Prostate gland (tissue), 2 donors: ENCODE data around the gene OR4D2. TPM values are rescaled to one million over a fixed set of nuclear protein-coding genes. Genes with fewer than 3 reads are reported as not detected.

Experiments used
- DNase-seq: peaks from one replicate; pipeline ENCODE4 v3.0.0-alpha.2; 2019; ENCODE audit warnings: low spot score
- H3K27ac ChIP-seq, 2 donors: fragments of 200-600 bp; sonication (generic); 2 replicates each; pipeline ENCODE4 v1.5.1; 2017 to 2019
- H3K27me3 ChIP-seq: fragments of 200-600 bp; sonication (generic); replicated peaks from 2 replicates; pipeline ENCODE4 v1.5.1; 2019; ENCODE audit not compliant: insufficient read depth
- H3K36me3 ChIP-seq, 2 donors: fragments of 200-600 bp; sonication (generic); 1 replicate in 1 of 2; 2 replicates in 1 of 2; pipeline versions ENCODE4 v1.5.1 to v1.8.1; 2017 to 2019
- H3K4me1 ChIP-seq: fragments of 200-600 bp; sonication (generic); replicated peaks from 2 replicates; pipeline ENCODE4 v1.5.1; 2019
- H3K4me3 ChIP-seq, 2 donors: fragments of 200-600 bp; sonication (generic); 2 replicates each; pipeline ENCODE4 v1.5.1; 2017 to 2019
- H3K9me3 ChIP-seq: fragments of 200-600 bp; sonication (generic); 2 replicates; pipeline ENCODE4 v1.5.1; 2017
- POLR2A ChIP-seq: fragments of 450-650 bp; IDR thresholded peaks from one replicate; pipeline ENCODE4 v1.6.1; 2016; ENCODE audit warnings: antibody characterized with exemption, mild to moderate bottlenecking
- POLR2AphosphoS5 ChIP-seq: sonication (generic); formaldehyde crosslinking; IDR thresholded peaks from one replicate; pipeline ENCODE4 v1.6.1; 2017; ENCODE audit warnings: antibody characterized with exemption
- WGBS: methylation state at CpG from one replicate; pipeline ENCODE4 v1.1.5; 2018; 5-methylcytosine and 5-hydroxymethylcytosine counted together
- intact Hi-C: fragments of 100-400 bp; cut with DNase I; formaldehyde crosslinking; loops from one replicate; pipeline ENCODE4 v1.14.2; 2022
- total RNA-seq, 2 donors: library from RNA; depleted of rRNA; stranded (reverse); fragments of >200 nt; gene quantifications; one replicate each; pipeline ENCODE4 v1.1.0, GENCODE V29; 2016
- TF ChIP-seq, protein P1 (sequence below), 4 experiments: fragments of 200-600 bp in 2 of 4; fragments of 450-650 bp in 2 of 4; sonication (generic) in 2 of 4; IDR thresholded peaks; 1 replicate in 3 of 4; 2 replicates in 1 of 4; pipeline ENCODE4 v1.5.1; 2016 to 2019; ENCODE audit warnings: antibody characterized with exemption in 4 of 4, mild to moderate bottlenecking in 2 of 4, moderate library complexity in 2 of 4

OR4D2 gene
- total RNA-seq, 2 donors from 2014 or later = not detected

DNA sequence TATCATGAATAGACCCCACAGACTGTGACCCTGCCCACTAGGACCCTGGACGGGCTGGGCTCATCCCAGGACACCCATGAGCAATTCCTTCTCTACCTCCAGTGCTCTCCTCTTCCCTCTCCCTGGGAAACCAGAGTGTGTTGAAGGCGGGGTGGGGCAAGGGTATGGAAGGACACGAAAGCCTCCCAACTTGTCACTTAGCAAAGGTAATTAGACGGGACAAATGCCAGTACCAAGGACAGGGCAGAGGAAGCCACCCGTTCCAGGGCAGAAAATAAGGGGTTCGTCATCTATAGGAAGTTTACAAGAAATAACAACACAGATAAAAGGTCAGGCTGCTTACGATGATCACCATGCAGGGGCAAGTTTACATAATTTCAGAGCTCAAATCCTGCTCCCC, 20.9 kb downstream of the OR4D2 start:
- DNase-seq = no peak
- WGBS = 36% methylated on average over 7 of the region's 7 CpGs
- no peak overlapping the region for H3K27ac ChIP-seq
- no peak overlapping the region for H3K4me3 ChIP-seq
- intact Hi-C loops = no loop called here
- peaks cover 4% of the 10 kb centered on the region for H3K27me3 ChIP-seq
- TF ChIP-seq POLR2AphosphoS5 = no peak
- TF ChIP-seq POLR2A = no peak
- no peaks in the 10 kb centered on the region for H3K4me1 ChIP-seq
- H3K9me3 ChIP-seq = no peaks in the 10 kb centered on the region
- no peaks in the 10 kb centered on the region for H3K36me3 ChIP-seq

DNA sequence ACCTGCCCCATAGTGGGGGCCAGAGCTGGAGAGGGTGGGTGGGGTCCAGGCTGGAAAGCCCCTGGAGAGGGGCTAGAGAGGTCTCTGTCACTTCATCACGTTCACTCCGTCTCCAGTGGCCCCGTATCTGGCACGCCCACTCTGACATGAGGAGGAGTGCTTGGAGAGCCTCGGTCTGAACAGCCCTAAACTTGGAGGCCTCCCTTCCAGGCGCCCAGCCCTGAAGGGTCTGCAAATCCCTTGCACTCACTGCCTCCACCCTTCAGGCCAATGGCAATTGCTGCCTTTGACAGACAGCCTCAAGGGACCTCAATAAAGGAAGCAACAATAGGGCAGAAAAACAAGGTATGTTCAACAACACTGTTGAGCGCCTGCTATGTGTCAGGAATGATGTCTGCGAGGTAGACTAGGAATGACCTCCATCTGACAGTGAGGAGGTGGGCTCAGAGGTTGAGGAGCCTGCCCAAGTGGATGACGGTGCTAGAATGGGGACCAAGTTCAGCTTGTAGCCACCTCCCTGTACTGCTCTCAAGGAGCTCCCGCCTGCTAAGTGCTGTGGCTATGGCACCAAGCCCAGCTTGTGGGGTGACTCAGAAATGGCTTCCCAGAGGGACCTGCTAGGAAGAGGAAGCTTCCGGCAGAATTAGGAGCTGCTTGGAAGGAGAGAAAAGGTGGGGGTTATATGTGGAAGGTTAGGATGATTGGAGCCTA, 22.8 kb downstream of the OR4D2 start:
- Histone ChIP-seq H3K27ac (no peak overlapping the region), H3K4me1 (no peaks in the 10 kb centered on the region), H3K9me3 (no peaks in the 10 kb centered on the region), H3K27me3 (peaks cover 8% of the 10 kb centered on the region), H3K36me3 (no peaks in the 10 kb centered on the region), H3K4me3 (no peak overlapping the region)
- no peak for DNase-seq
- TF ChIP-seq POLR2AphosphoS5 = no peak
- TF ChIP-seq, protein P1, sequence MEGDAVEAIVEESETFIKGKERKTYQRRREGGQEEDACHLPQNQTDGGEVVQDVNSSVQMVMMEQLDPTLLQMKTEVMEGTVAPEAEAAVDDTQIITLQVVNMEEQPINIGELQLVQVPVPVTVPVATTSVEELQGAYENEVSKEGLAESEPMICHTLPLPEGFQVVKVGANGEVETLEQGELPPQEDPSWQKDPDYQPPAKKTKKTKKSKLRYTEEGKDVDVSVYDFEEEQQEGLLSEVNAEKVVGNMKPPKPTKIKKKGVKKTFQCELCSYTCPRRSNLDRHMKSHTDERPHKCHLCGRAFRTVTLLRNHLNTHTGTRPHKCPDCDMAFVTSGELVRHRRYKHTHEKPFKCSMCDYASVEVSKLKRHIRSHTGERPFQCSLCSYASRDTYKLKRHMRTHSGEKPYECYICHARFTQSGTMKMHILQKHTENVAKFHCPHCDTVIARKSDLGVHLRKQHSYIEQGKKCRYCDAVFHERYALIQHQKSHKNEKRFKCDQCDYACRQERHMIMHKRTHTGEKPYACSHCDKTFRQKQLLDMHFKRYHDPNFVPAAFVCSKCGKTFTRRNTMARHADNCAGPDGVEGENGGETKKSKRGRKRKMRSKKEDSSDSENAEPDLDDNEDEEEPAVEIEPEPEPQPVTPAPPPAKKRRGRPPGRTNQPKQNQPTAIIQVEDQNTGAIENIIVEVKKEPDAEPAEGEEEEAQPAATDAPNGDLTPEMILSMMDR (IDR thresholded peaks at IDR 0.05) = no peak
- TF ChIP-seq POLR2A = no peak
- 61% methylated on average over 11 of the region's 11 CpGs for WGBS
- intact Hi-C loops = no loop called here

DNA sequence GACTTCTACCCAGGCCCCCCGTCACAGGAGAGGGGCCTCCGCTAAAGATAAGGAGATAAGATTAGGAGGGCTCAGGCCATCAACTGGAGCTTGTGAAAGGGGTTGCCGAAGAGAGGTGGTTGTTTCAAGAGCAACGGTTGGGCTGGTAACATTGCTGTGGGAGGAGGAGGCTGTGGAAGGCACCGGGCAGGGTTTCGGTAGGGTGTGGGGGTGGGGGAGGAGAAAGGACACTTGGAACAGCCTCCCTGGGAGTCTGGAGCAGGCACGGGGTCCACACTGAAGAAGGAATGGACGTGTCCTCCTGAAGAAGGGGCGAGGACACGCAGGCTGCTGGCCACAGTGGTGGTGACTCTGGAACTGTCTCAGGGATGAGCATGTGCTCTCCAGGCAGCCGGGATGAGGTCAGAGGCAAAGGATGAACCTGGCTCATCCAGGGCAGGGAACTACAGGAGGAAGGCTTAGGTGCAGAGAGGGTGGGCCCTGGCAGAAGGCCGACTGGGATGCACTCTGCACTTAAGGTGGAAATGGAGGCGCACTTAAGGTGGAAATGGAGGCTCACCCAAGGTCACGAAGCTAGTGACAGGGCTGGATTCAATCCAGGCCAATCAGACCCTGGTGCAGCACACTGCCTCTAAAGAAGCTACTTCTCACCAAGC, 24.6 kb downstream of the OR4D2 start:
- H3K27me3 ChIP-seq = peaks cover 8% of the 10 kb centered on the region
- no peaks in the 10 kb centered on the region for H3K36me3 ChIP-seq
- no peak overlapping the region for H3K27ac ChIP-seq
- TF ChIP-seq POLR2AphosphoS5 (no peak), POLR2A (no peak)
- TF ChIP-seq, protein P1 (IDR thresholded peaks at IDR 0.05) = no peak
- intact Hi-C loops = no loop called here
- WGBS = 33% methylated on average over 14 of the region's 14 CpGs
- no peak for DNase-seq
- H3K4me3 ChIP-seq = no peak overlapping the region
- H3K9me3 ChIP-seq = no peaks in the 10 kb centered on the region
- H3K4me1 ChIP-seq = no peaks in the 10 kb centered on the region

DNA sequence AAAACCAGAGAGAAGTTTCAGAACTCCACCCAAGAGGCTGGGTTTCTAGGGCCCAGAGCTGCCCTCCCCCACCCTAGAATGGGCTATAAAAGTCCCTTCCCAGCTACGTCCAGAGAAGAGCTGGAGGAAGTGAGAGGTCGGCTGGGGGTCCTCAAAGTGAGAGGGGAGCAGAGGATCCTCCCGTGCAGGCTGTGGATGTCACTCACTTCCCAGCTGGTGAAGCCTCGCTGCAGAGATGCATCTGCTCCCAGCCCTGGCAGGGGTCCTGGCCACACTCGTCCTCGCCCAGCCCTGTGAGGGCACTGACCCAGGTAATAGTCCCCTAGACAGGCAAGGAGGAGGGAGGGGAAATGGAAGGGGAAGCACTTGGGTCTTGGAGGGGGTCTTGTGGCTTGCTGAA, 25.8 kb downstream of the OR4D2 start, which contains the start of gene EPX:
TSS of gene EPX (plus strand) at position 115 of the 400 bp plus-strand sequence. CDS start at position 236, 121 bp downstream.
- H3K4me1 ChIP-seq = no peaks in the 10 kb centered on the region
- TF ChIP-seq, protein P1 (IDR thresholded peaks at IDR 0.05) = no peak
- TF ChIP-seq POLR2A = no peak
- TF ChIP-seq POLR2AphosphoS5 = no peak
- DNase-seq = no peak
- H3K9me3 ChIP-seq = no peaks in the 10 kb centered on the region
- H3K4me3 ChIP-seq = no peak within 1 kb of the TSS
- intact Hi-C loops = no loop called here
- H3K27ac ChIP-seq = no peak within 1 kb of the TSS
- H3K27me3 ChIP-seq = peaks cover 8% of the 10 kb centered on the region
- 25% methylated on average over 6 of the region's 6 CpGs for WGBS
- no peaks in the 10 kb centered on the region for H3K36me3 ChIP-seq

DNA sequence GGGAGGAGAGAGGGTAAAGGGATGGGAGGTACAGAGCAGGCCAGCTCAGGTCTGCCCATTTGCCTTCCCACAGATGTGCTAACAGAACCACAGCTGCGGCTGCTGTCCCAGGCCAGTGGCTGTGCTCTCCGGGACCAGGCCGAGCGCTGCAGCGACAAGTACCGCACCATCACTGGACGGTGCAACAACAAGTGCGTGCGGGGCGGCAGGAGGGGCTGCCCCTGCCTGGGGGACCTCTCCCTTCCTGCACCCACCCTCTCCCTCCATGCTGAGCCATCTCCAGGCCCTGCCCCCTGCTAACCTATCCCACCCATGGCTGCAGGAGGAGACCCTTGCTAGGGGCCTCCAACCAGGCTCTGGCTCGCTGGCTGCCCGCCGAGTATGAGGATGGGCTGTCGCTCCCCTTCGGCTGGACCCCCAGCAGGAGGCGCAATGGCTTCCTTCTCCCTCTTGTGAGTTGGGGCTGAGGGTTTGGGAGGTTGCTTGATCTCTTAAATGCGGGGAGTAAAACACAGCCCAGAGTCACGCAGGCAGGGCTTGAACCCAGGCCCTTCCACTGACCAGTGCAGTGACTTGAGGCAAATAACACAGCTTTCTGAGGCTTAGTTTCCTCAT, 27.0 kb downstream of the OR4D2 start:
- no peak for TF ChIP-seq POLR2AphosphoS5
- TF ChIP-seq, protein P1 (IDR thresholded peaks at IDR 0.05) = no peak
- TF ChIP-seq POLR2A = no peak
- 73% methylated on average over 18 of the region's 18 CpGs for WGBS
- Histone ChIP-seq H3K36me3 (no peaks in the 10 kb centered on the region), H3K27me3 (peaks cover 8% of the 10 kb centered on the region), H3K4me3 (no peak overlapping the region), H3K27ac (no peak overlapping the region), H3K9me3 (no peaks in the 10 kb centered on the region), H3K4me1 (no peaks in the 10 kb centered on the region)
- intact Hi-C loops = no loop called here
- DNase-seq = no peak
